Putamen (tissue), 1 donor: ENCODE data around the gene CFL1.

Source experiments
- DNase-seq: peaks from one replicate; pipeline ENCODE4 v3.0.0-alpha.2; 2016; ENCODE audit warnings: low spot score

Gene CFL1

DNA sequence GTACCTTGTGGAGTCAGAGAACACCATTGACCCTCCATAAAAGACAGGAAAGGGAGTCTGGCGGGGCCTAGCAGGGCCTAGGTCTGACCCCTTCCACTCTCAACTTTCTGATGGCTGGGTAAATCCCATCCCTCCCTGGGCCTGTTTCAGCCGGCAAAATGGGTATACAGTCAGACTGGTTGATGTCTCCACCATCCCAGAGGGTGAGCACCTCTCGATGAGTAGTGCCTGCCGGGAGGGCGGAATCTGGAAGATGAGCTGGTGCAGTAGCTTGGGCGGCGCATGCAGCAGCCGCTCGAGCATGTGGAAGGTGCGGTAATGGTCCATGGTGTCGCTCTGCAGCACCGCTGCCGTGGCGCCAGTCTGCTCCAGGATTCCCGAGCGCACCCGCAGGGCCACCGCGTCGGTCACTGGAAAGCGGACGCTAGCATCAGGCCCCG lies 29.8 kb upstream of the CFL1 start:
- DNase-seq, result no peak

DNA sequence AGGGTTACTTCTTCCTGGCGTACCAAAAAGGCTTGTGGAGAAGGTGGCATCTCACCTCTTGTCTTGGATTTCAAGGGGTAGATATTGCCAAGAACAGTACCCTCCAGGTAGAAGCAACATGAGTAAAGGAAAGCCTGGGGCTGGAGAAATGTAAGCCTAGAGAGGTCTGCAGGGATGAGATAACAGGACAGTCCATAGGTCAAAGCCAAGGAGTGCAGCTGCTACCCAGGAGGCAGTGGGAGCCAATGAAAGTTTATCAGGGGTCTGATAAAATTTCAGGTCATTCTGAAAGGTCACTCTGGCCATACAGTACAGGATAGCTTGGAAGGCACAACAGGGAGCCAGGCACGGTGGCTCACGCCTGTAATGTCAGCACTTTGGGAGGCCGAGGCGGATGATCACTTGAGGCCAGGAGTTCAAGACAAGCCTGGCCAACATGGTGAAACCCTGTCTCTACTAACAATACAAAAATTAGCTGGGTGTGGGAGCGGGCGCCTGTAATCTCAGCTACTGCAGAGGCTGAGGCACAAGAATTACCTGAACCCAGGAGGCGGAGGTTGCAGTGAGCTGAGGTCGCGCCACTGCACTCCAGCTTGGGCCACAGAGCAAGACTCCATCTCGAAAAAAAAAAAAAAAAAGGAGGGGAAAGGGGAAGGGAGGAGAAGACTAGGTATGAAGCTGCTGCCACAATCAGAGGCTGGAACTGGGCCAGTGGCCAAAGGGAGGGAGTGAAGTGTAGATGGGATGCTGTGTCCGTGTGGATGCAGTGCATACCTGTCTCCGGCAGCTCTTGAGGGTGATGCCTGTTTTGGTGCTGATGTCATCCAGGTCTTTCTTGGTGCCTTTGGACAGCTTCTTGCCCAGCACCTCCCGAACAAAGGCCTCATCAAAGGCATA lies 29.1 kb upstream of the CFL1 start:
- no peak for DNase-seq

DNA sequence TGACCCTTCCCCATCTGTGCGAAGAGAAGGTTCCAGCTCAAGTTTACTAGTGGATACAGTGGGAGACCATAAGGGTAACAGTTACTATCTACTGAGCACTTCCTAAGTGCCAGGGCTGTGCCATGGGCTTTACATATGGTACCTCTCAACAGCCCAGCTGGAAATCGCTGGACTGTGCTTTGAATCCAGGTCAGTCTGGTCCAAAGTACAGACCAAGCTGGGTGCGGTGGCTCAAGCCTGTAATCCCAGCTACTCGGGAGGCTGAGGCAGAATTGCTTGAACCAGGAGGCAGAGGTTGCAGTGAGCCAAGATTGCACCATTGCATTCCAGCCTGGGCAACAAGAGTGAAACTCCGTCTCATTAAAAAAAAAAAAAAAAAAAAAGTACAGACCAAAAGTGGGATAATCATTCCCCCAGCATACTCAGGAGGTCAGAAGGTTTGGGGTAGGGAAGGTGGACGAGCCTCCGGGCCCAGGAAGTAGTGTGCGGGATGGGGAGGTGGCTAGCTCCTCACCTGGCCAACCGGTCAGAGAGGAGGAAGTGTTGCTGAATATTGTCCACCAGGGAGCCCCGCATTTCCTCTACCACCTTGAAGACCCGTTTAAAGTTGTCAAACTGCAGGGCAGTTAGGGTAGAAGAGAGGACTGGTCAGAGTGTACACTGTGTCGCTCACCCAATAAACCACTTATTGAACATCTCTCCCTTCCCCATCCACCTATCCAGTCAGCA lies 28.0 kb upstream of the CFL1 start:
- DNase-seq, result no peak

DNA sequence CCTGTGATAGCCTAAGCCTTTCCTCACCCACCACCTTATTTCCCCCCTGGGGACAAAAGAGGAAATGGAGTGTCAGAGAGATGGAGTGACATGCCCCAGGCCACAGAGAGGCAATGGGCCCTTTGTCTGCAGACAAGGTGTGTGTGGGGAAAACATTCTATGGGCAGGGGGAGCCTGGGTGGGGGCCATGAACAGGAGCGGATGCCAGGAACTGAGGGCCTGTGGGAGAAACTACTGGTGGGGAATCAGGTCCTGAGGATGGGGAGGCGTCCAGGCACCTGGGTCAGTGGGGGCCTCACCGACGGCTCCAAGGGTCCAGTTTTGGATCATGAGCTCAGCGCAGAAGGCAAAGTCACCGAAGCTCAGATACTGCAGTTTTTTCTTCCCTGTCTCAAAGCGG lies 27.3 kb upstream of the CFL1 start:
- no peak for DNase-seq

DNA sequence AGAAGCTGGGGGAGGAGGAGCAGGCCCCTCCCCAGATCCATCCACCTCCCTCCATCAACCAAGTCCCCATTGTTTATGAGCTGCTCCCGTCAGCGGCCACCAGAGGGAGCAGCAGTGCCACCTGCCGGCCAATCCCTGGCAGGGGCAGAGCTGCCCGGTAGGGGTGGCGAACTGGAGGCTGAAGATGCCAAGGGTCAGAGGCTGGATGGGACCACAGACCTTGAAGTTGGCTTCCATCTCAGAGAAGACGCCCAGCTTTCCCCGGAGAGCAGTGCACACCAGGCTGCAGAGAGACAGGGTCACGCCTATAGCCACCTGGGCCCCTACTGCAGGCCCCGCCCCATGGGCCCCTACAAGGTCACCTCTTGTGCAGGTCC lies 26.7 kb upstream of the CFL1 start:
- DNase-seq, result no peak

DNA sequence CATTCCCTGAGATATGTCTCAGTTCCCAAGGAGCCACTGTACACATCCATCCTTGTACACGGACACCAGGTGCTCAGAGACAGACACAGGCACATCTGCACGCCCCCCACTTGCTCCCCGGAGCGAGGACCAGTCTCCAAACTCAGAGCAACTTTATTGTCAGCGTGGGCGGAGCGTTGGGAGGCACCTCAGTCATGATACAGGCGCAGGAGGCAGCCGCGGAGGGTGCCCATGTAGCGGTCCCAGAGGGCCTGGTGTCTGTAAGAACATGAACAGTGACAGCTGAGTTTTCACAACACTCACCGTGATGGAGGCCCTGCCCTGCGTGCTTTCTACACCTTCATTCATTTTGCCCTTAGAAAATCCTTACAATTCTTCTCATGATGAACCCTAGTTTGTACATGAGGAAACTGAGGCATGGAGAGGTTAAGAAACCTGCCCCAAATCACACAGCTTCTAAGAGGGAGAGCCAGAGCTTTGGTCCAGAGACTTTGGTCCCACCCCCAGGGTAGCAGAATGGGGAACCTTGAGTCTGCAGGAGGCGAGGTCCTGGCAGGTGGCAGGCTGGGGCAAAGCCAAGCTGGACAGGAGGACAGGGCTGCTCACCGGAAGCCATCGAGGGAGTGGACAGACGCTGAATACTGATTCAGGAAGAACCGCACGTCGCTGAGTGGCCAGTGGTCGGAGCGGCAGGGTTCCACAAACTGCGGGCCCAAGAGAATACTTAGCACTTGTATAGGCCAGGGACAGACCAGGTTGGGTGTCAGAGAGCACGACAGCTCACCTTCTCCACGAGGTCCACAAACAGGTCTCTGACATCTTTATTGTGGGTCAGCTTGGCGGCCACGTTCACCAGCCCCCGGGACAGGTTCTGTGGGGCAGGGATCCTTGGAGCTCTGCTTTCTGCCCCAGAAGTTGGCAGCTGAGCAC lies 26.1 kb upstream of the CFL1 start:
- no peak for DNase-seq

DNA sequence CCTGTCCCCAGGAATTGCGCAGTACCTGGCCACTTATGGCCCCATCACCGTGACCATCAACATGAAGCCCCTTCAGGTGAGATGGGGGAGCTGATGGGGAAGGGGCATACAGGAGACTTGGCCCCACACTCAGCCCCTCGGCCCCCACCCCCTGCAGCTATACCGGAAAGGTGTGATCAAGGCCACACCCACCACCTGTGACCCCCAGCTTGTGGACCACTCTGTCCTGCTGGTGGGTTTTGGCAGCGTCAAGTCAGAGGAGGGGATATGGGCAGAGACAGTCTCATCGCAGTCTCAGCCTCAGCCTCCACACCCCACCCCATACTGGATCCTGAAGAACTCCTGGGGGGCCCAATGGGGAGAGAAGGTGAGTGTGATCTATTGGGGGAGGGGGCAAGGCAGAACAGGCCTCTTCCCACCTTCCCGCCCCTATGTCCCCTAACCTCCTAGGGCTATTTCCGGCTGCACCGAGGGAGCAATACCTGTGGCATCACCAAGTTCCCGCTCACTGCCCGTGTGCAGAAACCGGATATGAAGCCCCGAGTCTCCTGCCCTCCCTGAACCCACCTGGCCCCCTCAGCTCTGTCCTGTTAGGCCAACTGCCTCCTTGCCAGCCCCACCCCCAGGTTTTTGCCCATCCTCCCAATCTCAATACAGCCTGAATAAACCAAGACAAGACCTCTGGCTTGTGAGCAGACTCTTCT lies 25.2 kb upstream of the CFL1 start:
- no peak for DNase-seq

DNA sequence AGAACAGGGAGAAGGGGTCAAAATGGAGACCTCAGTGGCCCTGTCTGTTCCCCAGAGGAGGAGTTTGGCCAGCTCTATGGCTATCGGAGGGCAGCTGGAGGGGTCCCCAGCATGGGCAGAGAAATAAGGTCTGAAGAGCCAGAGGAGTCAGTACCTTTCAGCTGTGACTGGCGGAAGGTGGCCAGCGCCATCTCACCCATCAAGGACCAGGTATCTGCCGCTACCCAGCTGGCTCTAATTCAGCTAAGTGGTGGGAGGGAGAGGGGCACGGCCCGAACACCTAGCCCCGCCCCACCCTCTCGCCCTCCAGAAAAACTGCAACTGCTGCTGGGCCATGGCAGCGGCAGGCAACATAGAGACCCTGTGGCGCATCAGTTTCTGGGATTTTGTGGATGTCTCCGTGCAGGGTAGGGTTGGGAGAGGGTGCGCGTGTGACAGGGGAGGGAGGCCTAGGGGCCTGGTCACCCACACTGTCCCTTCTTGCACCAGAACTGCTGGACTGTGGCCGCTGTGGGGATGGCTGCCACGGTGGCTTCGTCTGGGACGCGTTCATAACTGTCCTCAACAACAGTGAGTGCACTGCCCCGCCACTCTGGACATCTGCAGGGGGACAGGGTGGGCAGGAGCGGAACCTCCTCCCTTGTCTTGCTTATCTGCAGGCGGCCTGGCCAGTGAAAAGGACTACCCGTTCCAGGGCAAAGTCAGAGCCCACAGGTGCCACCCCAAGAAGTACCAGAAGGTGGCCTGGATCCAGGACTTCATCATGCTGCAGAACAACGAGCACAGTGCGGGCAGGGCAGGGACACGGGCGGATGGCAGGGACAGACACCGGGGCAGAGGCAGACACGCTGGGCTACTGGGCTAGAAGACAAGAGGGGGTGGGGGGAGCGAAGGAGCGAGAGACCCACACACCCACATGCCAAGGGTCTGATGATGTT lies 24.4 kb upstream of the CFL1 start:
- DNase-seq, result no peak

DNA sequence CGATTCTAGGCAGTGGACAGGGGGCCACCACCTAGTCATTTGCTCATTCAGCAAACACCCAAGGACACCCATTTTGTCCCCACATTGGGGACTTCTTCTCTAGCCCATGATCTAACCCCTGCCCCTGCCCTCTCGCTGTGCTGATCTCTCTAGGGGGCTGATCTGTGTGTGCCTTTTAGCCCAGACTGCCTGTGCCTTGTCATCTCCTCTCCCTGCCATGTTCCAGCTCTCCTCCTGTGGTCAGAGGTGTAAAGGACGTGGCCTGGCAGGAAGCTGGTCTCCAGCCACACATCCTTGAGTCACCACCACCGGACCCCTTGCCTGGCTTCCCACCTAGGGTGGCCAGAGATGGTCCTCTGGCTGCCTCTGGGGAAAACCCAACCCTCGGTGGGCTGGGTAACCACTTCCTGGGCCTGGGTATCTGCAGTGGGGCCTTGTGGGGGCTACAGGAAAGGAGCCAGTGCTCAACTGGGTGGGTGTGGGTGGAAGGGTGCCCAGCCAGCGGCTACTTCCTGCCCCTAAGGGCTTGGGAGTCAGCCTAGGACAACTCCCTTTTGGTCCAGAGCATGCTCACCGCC lies 23.0 kb upstream of the CFL1 start:
- DNase-seq, result no peak

DNA sequence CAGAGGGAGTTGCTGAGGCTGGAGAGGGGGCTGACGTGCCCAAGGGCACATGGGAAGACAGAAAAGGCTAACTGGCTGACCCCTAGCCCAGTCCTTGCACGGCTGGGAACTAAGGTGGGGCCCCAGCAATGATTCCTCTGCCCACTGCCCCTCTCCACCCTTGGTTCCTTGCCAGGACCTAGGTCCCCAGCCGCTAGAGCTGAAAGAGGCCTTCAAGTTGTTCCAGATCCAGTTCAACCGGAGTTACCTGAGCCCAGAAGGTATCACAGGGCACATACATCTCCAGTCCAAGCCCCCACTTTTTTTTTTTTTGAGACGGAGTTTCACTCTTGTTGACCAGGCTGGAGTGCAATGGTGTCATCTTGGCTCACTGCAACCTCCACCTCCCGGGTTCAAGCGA lies 22.0 kb upstream of the CFL1 start:
- no peak for DNase-seq

DNA sequence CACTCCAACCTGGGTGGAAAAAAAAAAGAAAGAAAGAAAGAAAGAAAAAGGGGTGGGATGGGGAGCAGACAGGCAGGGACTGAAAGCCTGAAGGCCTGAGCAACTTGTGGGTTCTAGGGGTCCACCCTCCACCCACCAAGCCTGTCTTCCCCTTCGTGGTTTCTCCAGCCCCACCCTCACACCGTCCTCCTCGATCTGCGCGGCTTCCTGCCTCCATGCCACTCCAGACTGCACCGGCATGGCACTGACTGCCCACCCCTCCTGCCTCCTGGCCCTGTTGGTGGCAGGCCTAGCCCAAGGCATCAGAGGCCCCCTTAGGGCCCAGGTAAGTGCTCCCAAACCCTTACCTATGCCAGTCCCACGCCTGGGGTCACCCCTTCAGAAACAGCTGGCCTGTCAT lies 21.6 kb upstream of the CFL1 start, which contains the start of gene CTSW:
Gene CTSW (plus strand): TSS at position 221 of the 400 bp plus-strand sequence. CDS start 18 bp downstream, at position 239.
- DNase-seq, result no peak

DNA sequence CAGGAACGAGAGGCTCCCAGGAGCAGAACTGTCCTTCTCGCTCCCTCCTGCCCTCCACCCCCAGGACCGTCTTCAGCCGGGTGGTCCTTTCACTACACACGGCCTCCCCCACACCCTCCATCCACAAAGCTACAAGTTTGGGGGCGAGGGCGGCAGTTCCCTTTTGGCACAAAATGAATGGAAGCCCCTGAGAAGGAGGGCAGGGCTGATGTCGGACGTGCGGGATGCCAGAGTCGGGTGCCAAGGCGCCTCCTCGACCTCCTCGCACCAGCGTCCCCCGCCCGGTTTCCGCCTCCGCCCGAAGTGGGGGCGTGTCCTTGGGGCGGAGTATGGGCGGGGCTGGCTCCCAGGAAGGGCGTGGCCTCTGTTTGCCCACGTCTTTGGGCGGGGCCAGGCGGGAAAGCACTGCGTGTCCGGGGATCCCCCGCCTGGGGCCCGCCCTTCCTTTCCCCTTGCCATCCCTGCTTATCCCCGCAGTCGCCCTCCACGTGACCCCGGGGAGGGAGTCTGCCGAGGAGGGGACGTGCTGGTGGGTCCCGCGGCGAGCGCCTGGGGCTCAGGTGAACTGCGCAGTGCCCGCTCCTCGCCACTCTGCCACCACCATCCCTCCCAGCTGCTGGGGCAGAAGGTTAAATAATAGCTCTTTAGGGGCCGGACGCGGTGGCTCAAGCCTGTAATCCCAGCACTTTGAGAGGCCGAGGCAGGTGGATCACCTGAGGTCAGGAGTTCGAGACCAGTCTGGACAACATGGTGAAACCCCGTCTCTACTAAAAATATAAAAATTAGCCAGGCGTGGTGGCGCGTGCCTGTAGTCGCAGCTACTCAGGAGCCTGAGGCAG lies 15.6 kb upstream of the CFL1 start:
- peak; percentile 90 for DNase-seq

DNA sequence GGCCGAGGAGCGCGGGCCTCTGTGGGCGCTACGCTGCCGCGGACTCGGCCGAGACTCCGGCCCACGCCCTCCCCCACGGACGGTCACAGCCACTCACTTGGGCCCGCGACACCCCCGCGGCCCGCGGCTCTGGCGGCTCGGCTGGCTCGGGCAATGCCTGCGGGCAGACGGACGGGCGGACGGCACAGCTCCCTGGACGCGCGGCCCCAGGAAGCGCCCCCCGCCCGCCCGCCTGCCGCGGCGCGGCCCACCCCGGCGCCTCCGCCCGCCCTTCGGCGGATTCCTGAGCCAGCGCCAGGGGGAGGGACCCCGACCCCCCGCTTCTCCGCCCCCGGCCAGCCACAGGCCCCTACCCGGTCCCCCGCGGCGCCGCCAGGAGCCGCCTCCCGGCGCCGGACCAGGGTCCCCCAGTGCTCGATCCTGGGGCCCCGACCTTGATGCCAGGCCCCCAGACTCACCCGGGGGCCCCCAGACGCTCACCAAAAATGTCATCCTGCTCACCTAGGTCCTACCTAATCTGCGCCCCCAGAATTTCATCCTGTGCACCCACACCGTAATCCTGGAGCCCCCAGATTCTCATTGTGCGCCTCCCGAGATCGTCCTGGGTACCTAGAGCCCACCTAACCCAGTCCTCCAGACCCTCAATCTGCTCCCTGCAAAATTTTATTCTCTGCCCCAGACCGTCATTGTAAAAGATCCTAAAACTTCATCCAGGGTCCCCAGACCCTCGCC lies 14.8 kb upstream of the CFL1 start, which contains the start of gene EFEMP2:
Gene EFEMP2 (minus strand): TSS at position 215 of the 732 bp plus-strand sequence. CDS start 446 bp downstream, outside the sequence.
- DNase-seq, result no peak

DNA sequence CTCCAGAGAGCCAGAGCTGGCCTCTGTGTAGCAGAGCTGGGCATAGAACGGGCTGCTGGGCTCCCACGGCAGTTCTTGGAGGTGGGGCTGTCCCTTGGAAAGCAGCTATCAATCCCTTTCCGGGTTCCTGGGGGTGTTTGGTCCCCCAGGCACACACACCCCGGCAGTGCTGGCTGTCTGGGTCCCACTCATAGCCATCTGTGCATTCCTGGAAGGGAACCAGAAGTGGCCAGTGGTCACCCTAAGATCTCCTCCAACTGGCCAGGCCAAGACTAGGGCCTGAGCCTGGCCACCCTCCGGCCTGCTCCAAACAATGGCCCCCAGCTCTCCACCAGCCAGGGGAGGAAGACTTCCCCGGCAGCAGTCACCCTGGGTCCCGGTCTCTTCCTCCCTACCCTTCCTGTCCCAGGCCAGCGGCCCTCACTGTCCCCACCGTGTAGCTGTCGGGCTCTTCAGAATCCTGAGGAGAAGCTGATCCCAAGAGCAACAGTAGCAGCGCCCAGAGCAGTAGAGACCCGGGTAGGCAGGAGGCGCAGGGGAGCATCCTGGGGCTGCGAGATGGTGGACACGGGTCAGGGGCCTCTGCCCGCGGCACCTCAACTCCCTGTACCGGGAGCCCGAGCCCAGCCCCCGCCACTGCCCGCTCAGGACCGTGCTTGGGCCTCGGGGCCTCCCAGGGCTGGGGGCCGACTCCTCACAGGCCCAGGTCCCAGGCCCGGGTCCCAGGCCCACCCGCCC lies 14.0 kb upstream of the CFL1 start:
- no peak for DNase-seq

DNA sequence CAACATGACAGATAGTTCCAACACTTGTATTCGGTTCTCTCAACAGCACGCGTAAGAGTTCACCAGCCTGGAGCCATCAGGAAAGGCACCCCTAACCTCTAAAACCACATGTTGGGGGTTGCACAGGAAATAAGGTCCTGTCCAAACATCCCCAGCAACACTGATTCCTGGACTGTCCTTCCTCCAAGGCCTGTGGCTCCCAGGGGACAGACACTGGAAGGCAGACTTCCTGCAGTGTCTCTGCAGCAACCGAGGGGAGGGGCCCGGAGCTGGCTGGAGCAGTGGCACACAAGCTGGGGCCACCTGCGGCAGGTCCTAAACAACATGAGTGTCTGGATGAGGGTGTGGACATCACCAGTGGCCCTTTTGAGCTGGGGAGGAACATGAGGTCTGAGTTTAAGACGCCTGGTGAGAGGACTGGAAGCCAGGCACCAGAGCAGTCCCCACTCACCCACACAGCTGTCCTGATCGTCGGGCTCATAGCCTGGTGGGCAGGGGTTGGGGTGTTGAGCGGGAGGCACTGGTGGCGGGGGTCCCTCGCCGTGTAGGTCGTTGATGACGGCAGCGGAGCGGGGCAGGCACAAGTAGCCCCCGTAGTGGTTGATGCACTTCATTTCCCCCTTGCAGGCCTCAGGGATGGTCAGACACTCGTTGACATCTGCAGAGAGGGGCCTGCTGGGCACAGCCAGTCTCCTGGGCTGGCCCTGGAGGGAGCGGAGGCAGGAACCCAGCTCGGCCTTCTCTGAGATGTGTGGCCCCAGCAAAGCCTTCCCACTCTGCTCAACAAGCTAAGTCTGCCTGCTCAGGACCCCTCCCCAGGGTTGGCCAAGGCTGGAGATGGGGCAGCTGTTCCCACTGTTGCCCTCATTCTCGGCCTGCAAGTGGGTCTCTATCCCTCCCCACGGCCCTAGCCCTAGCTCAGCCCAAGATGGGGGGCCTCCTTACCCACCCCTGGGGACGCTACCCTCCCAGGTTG lies 13.0 kb upstream of the CFL1 start:
- DNase-seq, result no peak

DNA sequence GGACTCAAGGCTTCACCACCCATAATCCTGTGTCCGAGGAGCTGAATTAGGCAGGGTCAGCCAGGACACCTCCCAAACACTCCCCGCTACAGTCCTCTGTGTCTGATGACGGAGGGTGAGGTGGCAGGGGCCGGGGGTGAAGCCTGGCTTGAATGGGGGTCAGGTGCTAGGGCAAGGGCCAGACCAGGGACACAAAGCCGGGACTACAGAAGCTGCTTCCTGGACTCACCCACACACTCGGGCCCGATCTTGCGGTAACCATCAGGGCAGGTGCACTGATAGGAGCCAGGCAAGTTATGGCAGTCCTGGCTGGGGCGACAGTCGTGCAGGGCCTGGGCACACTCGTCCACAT lies 12.3 kb upstream of the CFL1 start:
- DNase-seq, result no peak
